Parathyroid adenoma (tissue), 2 donors: ENCODE data around the gene TMEM150A.

ENCODE experiments used
- H2AFZ ChIP-seq: fragments of 300-600 bp; sonication (generic); one replicate; pipeline ENCODE4 v1.7.0; 2017; ENCODE audit warnings: antibody characterized with exemption, mild to moderate bottlenecking
- H3K27ac ChIP-seq: fragments of 300-600 bp; sonication (generic); one replicate; pipeline ENCODE4 v1.7.0; 2017
- H3K27me3 ChIP-seq: fragments of 300-600 bp; sonication (generic); one replicate; pipeline ENCODE4 v1.7.0; 2017; ENCODE audit warnings: low read length; ENCODE audit not compliant: control insufficient read depth, insufficient read depth
- H3K36me3 ChIP-seq: fragments of 300-600 bp; sonication (generic); one replicate; pipeline ENCODE4 v1.7.0; 2017; ENCODE audit warnings: low read length; ENCODE audit not compliant: control insufficient read depth, insufficient read depth
- H3K4me1 ChIP-seq: fragments of 300-600 bp; sonication (generic); one replicate; pipeline ENCODE4 v1.7.0; 2017; ENCODE audit warnings: control low read depth
- H3K4me2 ChIP-seq: fragments of 300-600 bp; sonication (generic); one replicate; pipeline ENCODE4 v1.7.0; 2017; ENCODE audit warnings: low read length
- H3K4me3 ChIP-seq: fragments of 300-600 bp; sonication (generic); one replicate; pipeline ENCODE4 v1.7.0; 2017; ENCODE audit warnings: low read depth, low read length
- H3K79me2 ChIP-seq: fragments of 300-600 bp; sonication (generic); one replicate; pipeline ENCODE4 v1.7.0; 2017; ENCODE audit warnings: control low read depth
- H3K9ac ChIP-seq: fragments of 300-600 bp; sonication (generic); one replicate; pipeline ENCODE4 v1.7.0; 2017; ENCODE audit warnings: mild to moderate bottlenecking
- H3K9me3 ChIP-seq: fragments of 300-600 bp; sonication (generic); one replicate; pipeline ENCODE4 v1.7.0; 2017; ENCODE audit warnings: low read length; ENCODE audit not compliant: control insufficient read depth
- CTCF ChIP-seq: fragments of 300-600 bp; sonication (generic); IDR thresholded peaks from one replicate; pipeline ENCODE4 v1.7.0; 2017; ENCODE audit warnings: antibody characterized with exemption, mild to moderate bottlenecking
- donor health status: primary hyperparathyroidism.

Gene TMEM150A

DNA sequence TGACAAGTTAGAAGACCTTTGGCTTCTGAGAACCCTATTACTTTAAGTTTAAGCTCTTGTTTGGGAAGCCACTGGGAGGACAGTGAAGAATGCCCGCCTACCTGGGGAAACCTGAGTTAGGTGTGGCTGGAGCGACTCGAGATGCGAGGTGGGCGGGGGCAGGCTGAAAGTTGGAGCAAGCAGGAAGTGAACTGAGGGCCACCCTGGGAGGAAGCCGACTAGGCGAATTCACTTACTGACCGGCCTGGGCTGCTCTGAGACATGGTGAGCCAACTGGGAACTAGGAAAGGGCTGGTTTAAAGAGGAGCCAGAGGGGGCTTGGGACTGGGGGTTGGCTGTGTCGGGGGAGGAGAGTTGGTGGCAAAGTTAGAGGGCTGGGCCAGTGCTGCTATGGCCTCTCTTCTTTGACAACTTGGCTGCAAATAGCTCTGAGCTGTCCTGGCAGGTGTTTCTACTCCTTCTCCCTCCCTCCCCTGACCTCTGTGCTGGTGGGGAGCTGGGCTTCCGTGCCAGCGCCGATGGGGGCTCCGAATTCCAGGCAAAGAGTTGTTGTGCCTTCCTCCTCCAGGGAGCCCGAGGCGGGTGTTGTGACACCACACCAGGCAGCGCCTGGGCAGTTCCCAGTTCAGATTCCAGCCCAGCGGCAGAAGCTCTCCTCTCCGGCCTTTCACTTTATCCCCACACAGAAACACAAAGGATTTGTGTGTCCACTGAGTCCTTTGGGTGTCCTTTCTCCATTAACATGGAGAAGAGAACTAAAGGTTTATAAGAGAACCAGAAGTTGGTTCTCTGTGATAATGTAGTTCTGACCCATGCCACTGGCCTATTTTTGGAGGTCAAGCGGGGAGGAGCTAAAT is 24.9 kb downstream of the TMEM150A start, which contains the start of gene VAMP8:
TSS of gene VAMP8 (plus strand) at position 201 of the 857 bp plus-strand sequence. CDS start at position 262, 61 bp downstream.
- H3K36me3 ChIP-seq, result no peaks in the 10 kb centered on the region
- TF ChIP-seq CTCF, result no peak
- peak within 1 kb of the TSS; percentile 88 for H3K27ac ChIP-seq
- H3K79me2 ChIP-seq, result peaks cover 4% of the 10 kb centered on the region
- H3K4me3 ChIP-seq, result peak within 1 kb of the TSS; percentile 60
- peaks cover 15% of the 10 kb centered on the region for H3K4me1 ChIP-seq
- H2AFZ ChIP-seq, result peak within 1 kb of the TSS; percentile 75
- H3K9ac ChIP-seq, result no peak within 1 kb of the TSS
- H3K27me3 ChIP-seq, result no peaks in the 10 kb centered on the region
- H3K9me3 ChIP-seq, result no peaks in the 10 kb centered on the region
- peak within 1 kb of the TSS; percentile 69 for H3K4me2 ChIP-seq

DNA sequence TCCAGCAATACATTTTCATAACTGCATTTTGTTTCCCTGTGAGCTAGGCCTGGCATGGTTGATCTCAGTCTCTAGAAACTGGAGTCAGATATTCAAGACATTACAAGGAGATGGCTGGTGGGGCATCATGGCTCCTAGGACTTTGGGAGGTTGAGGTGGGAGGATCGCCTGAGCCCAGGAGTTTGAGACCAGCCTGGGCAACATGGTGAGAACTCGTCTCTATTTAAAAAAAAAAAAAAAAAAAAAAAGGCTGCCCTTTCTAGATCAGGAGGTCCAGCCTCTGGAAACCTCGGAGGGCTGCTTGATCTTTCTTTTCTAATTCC is 25.5 kb downstream of the TMEM150A start:
- H3K4me1 ChIP-seq, result peaks cover 15% of the 10 kb centered on the region
- H3K9me3 ChIP-seq, result no peaks in the 10 kb centered on the region
- peak overlapping the region; percentile 69 for H3K4me2 ChIP-seq
- peak overlapping the region; percentile 75 for H2AFZ ChIP-seq
- no peak for TF ChIP-seq CTCF
- peaks cover 4% of the 10 kb centered on the region for H3K79me2 ChIP-seq
- peak overlapping the region; percentile 60 for H3K4me3 ChIP-seq
- no peaks in the 10 kb centered on the region for H3K27me3 ChIP-seq
- no peak overlapping the region for H3K9ac ChIP-seq
- H3K27ac ChIP-seq, result peak overlapping the region; percentile 88
- H3K36me3 ChIP-seq, result no peaks in the 10 kb centered on the region

DNA sequence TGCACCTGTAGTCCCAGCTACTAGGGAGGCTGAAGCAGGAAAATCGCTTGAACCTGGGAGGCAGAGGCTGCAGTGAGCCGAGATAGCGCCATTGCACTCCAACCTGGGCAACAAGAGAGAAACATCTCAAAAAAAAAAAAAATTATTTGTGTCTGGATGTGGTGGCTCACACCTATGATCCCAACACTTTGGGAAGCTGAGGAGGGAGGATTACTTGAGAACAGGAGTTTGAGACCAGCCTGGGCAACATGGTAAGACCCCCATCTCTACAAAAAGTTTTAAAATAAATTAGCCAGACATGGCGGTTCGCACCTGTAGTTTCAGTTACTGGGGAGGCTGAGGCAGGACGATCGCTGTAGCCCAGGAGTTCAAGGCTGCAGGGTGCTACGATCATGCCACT is 26.8 kb downstream of the TMEM150A start:
- Histone ChIP-seq H3K9ac (no peak overlapping the region), H3K36me3 (no peaks in the 10 kb centered on the region), H3K9me3 (no peaks in the 10 kb centered on the region), H3K27ac (peak overlapping the region; percentile 88), H3K4me1 (peaks cover 15% of the 10 kb centered on the region), H3K4me2 (no peak overlapping the region), H3K4me3 (no peak overlapping the region), H3K27me3 (no peaks in the 10 kb centered on the region), H3K79me2 (peaks cover 2% of the 10 kb centered on the region), H2AFZ (peak overlapping the region; percentile 75)
- TF ChIP-seq CTCF, result no peak

GRCh38 chr2:85566265-85566664 is 36.2 kb downstream of the TMEM150A start:
- H3K36me3 ChIP-seq, result no peaks in the 10 kb centered on the region
- no peak overlapping the region for H3K4me3 ChIP-seq

More at GRCh38 chr2:85566265-85566664, 36.2 kb downstream of the TMEM150A start:
- H3K79me2 ChIP-seq, result no peaks in the 10 kb centered on the region
- H3K27ac ChIP-seq, result no peak overlapping the region
- no peak for TF ChIP-seq CTCF
- no peaks in the 10 kb centered on the region for H3K27me3 ChIP-seq
- no peaks in the 10 kb centered on the region for H3K9me3 ChIP-seq
- H3K4me2 ChIP-seq, result no peak overlapping the region
- H3K9ac ChIP-seq, result no peak overlapping the region
- H2AFZ ChIP-seq, result no peak overlapping the region
- H3K4me1 ChIP-seq, result no peaks in the 10 kb centered on the region
